Keratinocyte (primary cell): ENCODE results near the gene KDM3B. TPM values are rescaled to one million over a fixed set of nuclear protein-coding genes. Genes with fewer than 3 reads are reported as not detected.
"Not testable (repeated sequence)": the region's sequence is repeated elsewhere in the genome, so short reads cannot be mapped to it uniquely, and the experiment has no call there.

ENCODE experiments used
- DNase-seq: peaks from one replicate; pipeline ENCODE4 v3.0.0-alpha.2; 2011; ENCODE audit warnings: low read depth, missing footprints, low spot score
- FAIRE-seq: peaks from 2 replicates; lab custom pipeline; 2011; peaks lifted over from hg19 to GRCh38; lab: Jason Lieb, UNC
- H2AFZ ChIP-seq: 2 replicates; pipeline ENCODE4 v1.6.0; 2012; ENCODE audit warnings: low read length, control low read depth, inconsistent platforms; ENCODE audit not compliant: control insufficient read depth
- H3K27ac ChIP-seq: 2 replicates; pipeline ENCODE4 v1.5.1; 2011; ENCODE audit warnings: low read length; ENCODE audit not compliant: control insufficient read depth, insufficient read depth
- H3K27me3 ChIP-seq: 3 replicates; pipeline ENCODE4 v1.6.0; 2011; ENCODE audit warnings: low read length; ENCODE audit not compliant: control insufficient read depth, insufficient read depth; ENCODE audit errors: extremely low read depth
- H3K36me3 ChIP-seq, 2 experiments: 2 replicates in 1 of 2; 3 replicates in 1 of 2; pipeline ENCODE4 v1.5.1; 2011; ENCODE audit warnings: low read length in 2 of 2, mild to moderate bottlenecking in 1 of 2; ENCODE audit not compliant: control insufficient read depth in 2 of 2, insufficient read depth in 2 of 2; ENCODE audit errors: extremely low read depth in 1 of 2
- H3K4me1 ChIP-seq: 3 replicates; pipeline ENCODE4 v1.5.1; 2011; ENCODE audit warnings: low read length; ENCODE audit not compliant: control insufficient read depth, insufficient read depth; ENCODE audit errors: extremely low read depth
- H3K4me2 ChIP-seq: 3 replicates; pipeline ENCODE4 v1.6.0; 2011; ENCODE audit warnings: low read depth, low read length; ENCODE audit not compliant: control insufficient read depth, insufficient read depth; ENCODE audit errors: extremely low read depth
- H3K4me3 ChIP-seq, 3 experiments: fragments of 200-600 bp in 1 of 3; sonication (generic) in 1 of 3; 2 replicates in 2 of 3; 3 replicates in 1 of 3; pipeline ENCODE4 v1.5.1; 2011 to 2016; ENCODE audit warnings: low read length in 3 of 3, mild to moderate bottlenecking in 3 of 3, control low read depth in 2 of 3, inconsistent platforms in 1 of 3, low read depth in 1 of 3, mixed read lengths in 1 of 3, mixed run types in 1 of 3, moderate library complexity in 1 of 3; ENCODE audit not compliant: control insufficient read depth in 2 of 3, insufficient read depth in 2 of 3; ENCODE audit errors: extremely low read depth in 1 of 3
- H3K79me2 ChIP-seq: 2 replicates; pipeline ENCODE4 v1.6.0; 2012; ENCODE audit warnings: low read length; ENCODE audit not compliant: control insufficient read depth, insufficient read depth
- H3K9ac ChIP-seq: 3 replicates; pipeline ENCODE4 v1.6.0; 2011; ENCODE audit warnings: low read length; ENCODE audit not compliant: control insufficient read depth, insufficient read depth; ENCODE audit errors: extremely low read depth
- H3K9me1 ChIP-seq: 3 replicates; pipeline ENCODE4 v1.6.0; 2011; ENCODE audit warnings: low read length; ENCODE audit not compliant: control insufficient read depth, insufficient read depth; ENCODE audit errors: extremely low read depth
- H3K9me3 ChIP-seq: 2 replicates; pipeline ENCODE4 v1.5.1; 2012; ENCODE audit warnings: low read depth, low read length; ENCODE audit not compliant: control insufficient read depth
- H4K20me1 ChIP-seq: 3 replicates; pipeline ENCODE4 v1.6.0; 2011; ENCODE audit warnings: low read length; ENCODE audit not compliant: control insufficient read depth, insufficient read depth; ENCODE audit errors: extremely low read depth
- CTCF ChIP-seq, 3 experiments: IDR thresholded peaks in 1 of 3; conservative IDR thresholded peaks in 1 of 3; optimal IDR thresholded peaks in 1 of 3; 2 replicates in 2 of 3; 3 replicates in 1 of 3; pipeline versions ENCODE3 to v1.5.1; 2011; ENCODE audit warnings: low read length in 3 of 3, mild to moderate bottlenecking in 3 of 3, moderate library complexity in 2 of 3, control low read depth in 1 of 3, inconsistent platforms in 1 of 3; ENCODE audit not compliant: insufficient read depth in 2 of 3; ENCODE audit errors: extremely low read depth in 1 of 3
- EZH2 ChIP-seq: IDR thresholded peaks from one replicate; pipeline ENCODE4 v1.6.1; 2012; ENCODE audit warnings: inconsistent platforms, mild to moderate bottlenecking, low read length, moderate library complexity
- dilution Hi-C: fragments of 300-500 bp; cut with MboI; formaldehyde crosslinking; loops from one replicate; pipeline ENCODE4 v1.7.0; 2020; ENCODE audit warnings: low sequenced_read_pairs; ENCODE audit not compliant: extremely low pct_ligation_motif_present
- polyA plus RNA-seq, 5 experiments: library from polyadenylated mRNA; depleted of rRNA in 3 of 5; stranded (reverse) in 3 of 5; stranded (forward) in 1 of 5; unstranded in 1 of 5; fragments of >200 nt; gene quantifications; 1 replicate in 1 of 5; 2 replicates in 3 of 5; 3 replicates in 1 of 5; pipeline versions ENCODE4 v1.2.1 to v1.2.3, GENCODE V29; 2011 to 2012; ENCODE audit warnings: missing spikeins in 2 of 5, low read depth in 1 of 5, low replicate concordance in 1 of 5

The KDM3B gene
- polyA plus RNA-seq, 1 donor (not counting 4 experiments of a cell fraction or from before 2014, with no cell fraction given): 28.8 TPM

GRCh38 chr5:138315751-138316278 is 36.7 kb upstream of the KDM3B start:
- no peak overlapping the region for H3K4me3 ChIP-seq
- DNase-seq (no peak), FAIRE-seq (no peak)
- no peaks in the 10 kb centered on the region for H3K27me3 ChIP-seq
- no peak for TF ChIP-seq CTCF (optimal IDR thresholded peaks at IDR 0.05 in 1 of 3, IDR thresholded peaks at IDR 0.05 in 1 of 3, conservative IDR thresholded peaks at IDR 0.05 in 1 of 3; ENCODE audit: extremely low read depth in 1 of 3, insufficient read depth in 2 of 3, low read length in 3 of 3)
- no peak for TF ChIP-seq EZH2
- H3K9me3 ChIP-seq: no peaks in the 10 kb centered on the region
- no peaks in the 10 kb centered on the region for H4K20me1 ChIP-seq
- no peak overlapping the region for H3K27ac ChIP-seq
- no peaks in the 10 kb centered on the region for H3K79me2 ChIP-seq
- no peaks in the 10 kb centered on the region for H3K4me1 ChIP-seq
- no peaks in the 10 kb centered on the region for H3K9me1 ChIP-seq
- dilution Hi-C loops: no loop called here
- no peak overlapping the region for H2AFZ ChIP-seq
- no peaks in the 10 kb centered on the region for H3K36me3 ChIP-seq
- no peak overlapping the region for H3K9ac ChIP-seq
- no peak overlapping the region for H3K4me2 ChIP-seq

- FAIRE-seq: no peak
- no peaks in the 10 kb centered on the region for H3K27me3 ChIP-seq
- no peak overlapping the region for H3K4me2 ChIP-seq
- H4K20me1 ChIP-seq: no peaks in the 10 kb centered on the region
- no peak overlapping the region for H3K9ac ChIP-seq
- H3K79me2 ChIP-seq: no peaks in the 10 kb centered on the region
- dilution Hi-C loops: no loop called here
- no peaks in the 10 kb centered on the region for H3K9me1 ChIP-seq
- H2AFZ ChIP-seq: no peak overlapping the region
- no peak overlapping the region for H3K27ac ChIP-seq
- H3K4me3 ChIP-seq: no peak overlapping the region
- DNase-seq: no peak
- H3K9me3 ChIP-seq: no peaks in the 10 kb centered on the region
- TF ChIP-seq EZH2: no peak
- TF ChIP-seq CTCF (optimal IDR thresholded peaks at IDR 0.05 in 1 of 3, IDR thresholded peaks at IDR 0.05 in 1 of 3, conservative IDR thresholded peaks at IDR 0.05 in 1 of 3; ENCODE audit: extremely low read depth in 1 of 3, insufficient read depth in 2 of 3, low read length in 3 of 3): no peak
- H3K4me1 ChIP-seq: no peaks in the 10 kb centered on the region
- no peaks in the 10 kb centered on the region for H3K36me3 ChIP-seq
These were observed 36.1 kb upstream of the KDM3B start for GRCh38 chr5:138316355-138316754.

GRCh38 chr5:138318211-138318610 is 34.3 kb upstream of the KDM3B start:
- FAIRE-seq, H3K9me3 ChIP-seq, H4K20me1 ChIP-seq, H3K9ac ChIP-seq, H2AFZ ChIP-seq, H3K4me1 ChIP-seq, H3K27me3 ChIP-seq, H3K9me1 ChIP-seq, dilution Hi-C loops, H3K27ac ChIP-seq, H3K79me2 ChIP-seq, H3K4me3 ChIP-seq, DNase-seq, H3K4me2 ChIP-seq, H3K36me3 ChIP-seq: not testable (repeated sequence)
